NCI-H1417 treated with DMSO at 0.1 percent for 48 hours (cell line): ENCODE measurements around the gene BMP2K.

Experiments used
- DNase-seq: peaks from one replicate; lab custom pipeline; 2025; lab: John Stamatoyannopoulos, UW

The BMP2K gene

GRCh38 chr4:78776079-78776728 lies at the start of gene BMP2K:
Gene BMP2K, plus strand, starts transcription at chr4:78776350. Its CDS starts 194 bp downstream, at chr4:78776544.
- DNase-seq, result no peak

- no peak for DNase-seq
These were observed 49.6 kb upstream of the BMP2K start for GRCh38 chr4:78726546-78726945.

- DNase-seq, result no peak
These were observed 43.6 kb upstream of the BMP2K start for GRCh38 chr4:78732332-78733104.

- DNase-seq, result no peak
These were observed 41.5 kb upstream of the BMP2K start for GRCh38 chr4:78734441-78735162.

GRCh38 chr4:78735697-78736096 lies 40.5 kb upstream of the BMP2K start:
- no peak for DNase-seq

- no peak for DNase-seq
These were observed 39.1 kb upstream of the BMP2K start for GRCh38 chr4:78737035-78737434.

GRCh38 chr4:78737973-78738372 lies 38.2 kb upstream of the BMP2K start:
- DNase-seq, result no peak

- DNase-seq, result no peak
These were observed 33.9 kb upstream of the BMP2K start for GRCh38 chr4:78742300-78742699.

GRCh38 chr4:78747475-78747922 lies 28.7 kb upstream of the BMP2K start:
- no peak for DNase-seq

GRCh38 chr4:78748381-78748780 lies 27.8 kb upstream of the BMP2K start:
- no peak for DNase-seq

GRCh38 chr4:78749258-78749971 lies 26.7 kb upstream of the BMP2K start:
- no peak for DNase-seq

GRCh38 chr4:78749972-78750727 lies 26.0 kb upstream of the BMP2K start:
- DNase-seq, result no peak

GRCh38 chr4:78753091-78753490 lies 23.1 kb upstream of the BMP2K start:
- no peak for DNase-seq

GRCh38 chr4:78754872-78755271 lies 21.3 kb upstream of the BMP2K start:
- no peak for DNase-seq

GRCh38 chr4:78756137-78756536 lies 20.0 kb upstream of the BMP2K start:
- no peak for DNase-seq

GRCh38 chr4:78756776-78757175 lies 19.4 kb upstream of the BMP2K start:
- DNase-seq, result no peak

GRCh38 chr4:78757574-78757973 lies 18.6 kb upstream of the BMP2K start:
- DNase-seq, result no peak

GRCh38 chr4:78758085-78758484 lies 18.1 kb upstream of the BMP2K start:
- no peak for DNase-seq

GRCh38 chr4:78762529-78762928 lies 13.6 kb upstream of the BMP2K start:
- DNase-seq, result no peak

GRCh38 chr4:78763251-78763650 lies 12.9 kb upstream of the BMP2K start:
- no peak for DNase-seq

- no peak for DNase-seq
These were observed 12.3 kb upstream of the BMP2K start for GRCh38 chr4:78763763-78764387.
